Raji (cell line): Measurements from ENCODE around the gene NRSN2.

Source experiments
- POLR2A ChIP-seq: IDR thresholded peaks from 2 replicates; pipeline ENCODE4 v1.6.1; 2011; ENCODE audit warnings: low read depth, low read length, control low read depth; ENCODE audit not compliant: insufficient read depth

The NRSN2 gene

DNA sequence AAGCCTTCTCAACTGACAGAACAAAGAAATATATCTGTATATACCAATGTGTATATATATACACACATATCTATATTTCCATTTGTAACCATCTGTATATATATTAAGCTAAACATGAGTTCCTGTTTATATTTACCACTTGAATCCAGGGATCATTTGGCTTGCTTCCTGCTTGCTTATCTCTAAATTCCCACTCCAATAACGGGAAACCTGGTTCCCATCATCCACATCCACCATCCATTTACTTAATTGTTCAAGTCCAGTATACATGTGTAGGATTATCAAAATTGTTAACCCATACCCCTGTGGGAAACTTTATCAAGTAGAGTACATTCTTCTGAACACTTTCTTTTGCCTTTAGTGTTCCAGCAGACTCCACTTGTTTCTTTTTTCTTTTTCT, 34.0 kb upstream of the NRSN2 start:
- TF ChIP-seq POLR2A = no peak

DNA sequence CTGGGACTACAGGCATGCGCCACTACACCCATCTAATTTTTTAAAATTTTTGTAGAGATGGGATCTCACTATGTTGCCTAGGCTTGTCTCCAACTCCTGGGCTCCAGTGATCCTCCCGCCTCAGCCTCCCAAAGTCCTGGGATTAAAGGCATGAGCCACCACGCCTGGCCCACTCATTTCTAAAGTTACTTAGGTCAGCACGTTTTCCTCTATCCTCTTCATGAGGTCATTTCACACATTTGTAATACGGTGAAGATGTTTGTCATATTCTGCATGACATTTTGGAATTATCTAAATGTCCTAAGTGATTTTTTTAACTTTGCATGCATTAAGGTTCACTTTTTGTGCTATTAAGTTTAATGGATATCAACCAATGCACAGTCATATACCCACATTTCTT, 33.5 kb upstream of the NRSN2 start:
- no peak for TF ChIP-seq POLR2A

- no peak for TF ChIP-seq POLR2A
Observed at GRCh38 chr20:313948-314347, 33.0 kb upstream of the NRSN2 start.

DNA sequence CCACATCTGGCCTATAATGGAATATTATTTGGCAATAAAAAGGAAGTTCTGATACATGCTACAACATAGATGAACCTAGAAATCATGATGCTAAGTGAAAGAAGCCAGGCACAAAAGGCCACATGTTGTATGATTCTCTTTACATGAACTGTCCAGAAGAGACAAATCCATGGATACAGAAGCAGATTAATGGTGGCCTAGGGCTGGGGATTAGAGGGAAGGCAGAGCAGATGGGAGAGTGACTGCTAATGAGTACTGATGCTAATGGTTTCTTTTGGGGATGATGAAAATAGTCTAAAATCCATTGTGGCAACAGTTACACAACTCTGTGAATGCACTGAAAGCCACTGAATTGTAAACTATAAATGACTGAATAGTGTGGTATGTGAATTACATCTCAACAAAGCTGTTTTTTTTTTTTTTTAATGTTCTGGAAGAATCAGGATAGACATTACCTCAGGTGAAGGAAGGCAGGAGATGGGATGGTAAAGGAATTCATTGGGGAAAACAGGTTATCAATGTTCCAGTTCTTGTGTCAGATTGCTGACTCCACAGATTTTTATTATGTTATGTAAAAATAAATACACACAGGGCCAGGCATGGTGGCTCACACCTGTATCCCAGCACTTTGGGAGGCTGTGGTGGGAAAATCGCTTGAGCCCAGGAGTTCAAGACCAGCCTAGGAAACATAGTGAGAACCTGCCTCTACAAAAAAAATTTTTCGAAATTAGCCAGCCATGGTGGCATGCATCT, 30.4 kb upstream of the NRSN2 start:
- TF ChIP-seq POLR2A = no peak

- TF ChIP-seq POLR2A = peak; percentile 79
Observed at GRCh38 chr20:324177-325044, 22.5 kb upstream of the NRSN2 start.

GRCh38 chr20:325045-325888, 21.6 kb upstream of the NRSN2 start, which contains the start of gene SOX12:
Gene SOX12 (plus strand): TSS chr20:325552. CDS start chr20:325925, 373 bp downstream.
- peak; percentile 69 for TF ChIP-seq POLR2A

DNA sequence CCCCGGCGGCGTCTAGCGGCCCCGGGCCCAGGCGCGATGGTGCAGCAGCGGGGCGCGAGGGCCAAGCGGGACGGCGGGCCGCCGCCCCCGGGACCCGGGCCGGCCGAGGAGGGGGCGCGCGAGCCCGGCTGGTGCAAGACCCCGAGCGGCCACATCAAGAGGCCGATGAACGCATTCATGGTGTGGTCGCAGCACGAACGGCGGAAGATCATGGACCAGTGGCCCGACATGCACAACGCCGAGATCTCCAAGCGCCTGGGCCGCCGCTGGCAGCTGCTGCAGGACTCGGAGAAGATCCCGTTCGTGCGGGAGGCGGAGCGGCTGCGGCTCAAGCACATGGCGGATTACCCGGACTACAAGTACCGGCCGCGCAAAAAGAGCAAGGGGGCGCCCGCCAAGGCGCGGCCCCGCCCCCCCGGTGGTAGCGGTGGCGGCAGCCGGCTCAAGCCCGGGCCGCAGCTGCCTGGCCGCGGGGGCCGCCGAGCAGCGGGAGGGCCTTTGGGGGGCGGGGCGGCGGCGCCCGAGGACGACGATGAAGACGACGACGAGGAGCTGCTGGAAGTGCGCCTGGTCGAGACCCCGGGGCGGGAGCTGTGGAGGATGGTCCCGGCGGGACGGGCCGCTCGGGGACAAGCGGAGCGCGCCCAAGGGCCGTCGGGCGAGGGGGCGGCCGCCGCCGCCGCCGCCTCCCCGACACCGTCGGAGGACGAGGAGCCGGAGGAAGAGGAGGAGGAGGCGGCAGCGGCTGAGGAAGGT, 20.8 kb upstream of the NRSN2 start:
- TF ChIP-seq POLR2A = no peak

DNA sequence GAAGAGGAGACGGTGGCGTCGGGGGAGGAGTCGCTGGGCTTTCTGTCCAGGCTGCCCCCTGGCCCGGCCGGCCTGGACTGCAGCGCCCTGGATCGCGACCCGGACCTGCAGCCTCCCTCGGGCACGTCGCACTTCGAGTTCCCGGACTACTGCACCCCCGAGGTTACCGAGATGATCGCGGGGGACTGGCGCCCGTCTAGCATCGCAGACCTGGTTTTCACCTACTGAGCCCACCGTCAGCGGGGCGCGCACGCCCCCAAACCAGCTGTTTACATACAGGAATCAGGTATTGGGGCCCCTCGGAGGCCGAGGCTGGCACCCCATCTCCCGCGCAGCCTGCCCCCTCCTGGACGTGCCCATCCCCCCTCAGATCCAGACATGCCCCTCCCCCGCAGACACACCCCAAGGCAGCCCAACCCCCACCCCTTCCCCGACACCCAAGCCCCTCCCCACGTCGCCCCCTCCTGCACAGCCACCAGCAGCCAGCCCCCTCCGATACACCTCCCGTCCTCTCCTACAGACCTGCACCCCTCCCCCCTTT, 20.2 kb upstream of the NRSN2 start:
- no peak for TF ChIP-seq POLR2A

GRCh38 chr20:327186-328026, 19.5 kb upstream of the NRSN2 start:
- no peak for TF ChIP-seq POLR2A

GRCh38 chr20:328027-328974, 18.6 kb upstream of the NRSN2 start:
- TF ChIP-seq POLR2A = no peak

DNA sequence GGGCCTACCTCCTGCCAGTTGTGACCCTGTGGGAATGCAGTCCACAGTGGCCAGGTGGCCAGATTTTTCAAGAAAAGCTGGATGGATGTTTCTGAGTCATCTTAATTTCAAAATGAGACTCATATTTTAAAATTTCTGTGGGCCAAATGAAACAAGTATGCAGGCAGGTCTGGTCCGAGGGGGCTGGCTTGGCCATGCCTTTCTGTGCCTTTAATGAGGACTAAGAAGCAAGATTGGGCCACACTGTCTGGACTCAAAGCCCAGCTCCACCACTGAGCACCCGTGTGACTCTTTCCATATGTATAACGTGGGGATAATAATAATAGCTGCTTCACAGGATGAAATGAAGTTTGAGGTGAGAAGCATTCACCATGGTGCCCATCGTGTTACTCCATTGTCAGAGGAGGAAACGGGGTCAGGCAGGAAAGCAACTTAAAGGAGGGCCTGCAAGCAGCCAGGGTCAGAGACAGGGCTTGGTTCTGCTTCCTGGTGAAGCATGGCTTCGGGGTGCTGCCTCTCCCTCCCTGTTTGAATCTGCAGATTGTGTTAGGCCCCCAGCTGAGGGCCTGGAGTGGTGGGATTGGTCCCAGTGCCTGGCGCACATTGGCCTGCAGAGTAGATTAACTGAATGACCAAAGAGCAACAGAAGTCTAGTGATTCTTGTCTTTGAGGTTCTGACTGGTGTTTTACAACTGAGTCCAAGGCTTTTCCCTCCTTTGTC, 17.8 kb upstream of the NRSN2 start:
- no peak for TF ChIP-seq POLR2A

GRCh38 chr20:329851-330232, 17.1 kb upstream of the NRSN2 start:
- no peak for TF ChIP-seq POLR2A
